GDM1 (cell line): ENCODE measurements around the gene DPP8.
"Not testable (repeated sequence)": the region's sequence is repeated elsewhere in the genome, so short reads cannot be mapped to it uniquely, and the experiment has no call there.

Experiments
- DNase-seq: peaks from one replicate; lab custom pipeline; 2025; lab: John Stamatoyannopoulos, UW

DPP8 gene

DNA sequence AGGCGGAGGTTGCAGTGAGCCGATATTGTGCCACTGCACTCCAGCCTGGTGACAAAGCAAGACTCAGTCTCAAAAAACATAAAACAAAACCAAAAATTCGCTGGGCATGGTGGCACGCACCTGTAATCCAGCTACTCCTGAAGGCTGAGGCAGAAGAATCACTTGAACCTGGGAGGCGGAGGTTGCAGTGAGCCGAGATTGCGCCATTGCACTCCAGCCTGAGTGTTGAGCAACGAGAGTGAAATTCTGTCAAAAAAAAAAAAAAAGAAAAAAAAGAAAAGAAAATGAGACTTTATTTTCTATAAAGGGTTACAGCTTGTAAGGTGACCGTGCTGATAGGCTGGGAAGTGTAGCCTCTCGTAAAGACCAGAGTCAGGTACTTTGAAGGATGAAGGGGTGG lies 6.7 kb upstream of the DPP8 start:
- no peak for DNase-seq

DNA sequence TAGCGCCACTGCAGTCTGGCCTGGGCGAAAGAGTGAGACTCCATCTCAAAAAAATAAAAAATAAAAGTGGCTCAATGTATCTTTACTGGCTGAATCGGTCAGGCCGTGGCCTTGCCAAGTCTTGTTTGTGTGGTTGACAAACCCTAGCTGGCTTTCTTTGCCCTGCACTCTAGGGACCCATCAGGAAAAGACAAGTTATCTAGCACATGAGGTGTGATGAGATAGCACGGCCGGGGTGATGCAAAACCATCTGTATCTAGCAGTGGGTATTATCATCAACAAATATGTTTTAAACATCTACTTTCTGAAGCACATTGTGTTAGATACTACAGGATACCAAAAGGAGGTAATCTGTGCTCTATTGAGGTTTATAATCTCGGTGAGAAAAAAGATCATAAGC lies 3.9 kb upstream of the DPP8 start:
- DNase-seq = no peak

DNA sequence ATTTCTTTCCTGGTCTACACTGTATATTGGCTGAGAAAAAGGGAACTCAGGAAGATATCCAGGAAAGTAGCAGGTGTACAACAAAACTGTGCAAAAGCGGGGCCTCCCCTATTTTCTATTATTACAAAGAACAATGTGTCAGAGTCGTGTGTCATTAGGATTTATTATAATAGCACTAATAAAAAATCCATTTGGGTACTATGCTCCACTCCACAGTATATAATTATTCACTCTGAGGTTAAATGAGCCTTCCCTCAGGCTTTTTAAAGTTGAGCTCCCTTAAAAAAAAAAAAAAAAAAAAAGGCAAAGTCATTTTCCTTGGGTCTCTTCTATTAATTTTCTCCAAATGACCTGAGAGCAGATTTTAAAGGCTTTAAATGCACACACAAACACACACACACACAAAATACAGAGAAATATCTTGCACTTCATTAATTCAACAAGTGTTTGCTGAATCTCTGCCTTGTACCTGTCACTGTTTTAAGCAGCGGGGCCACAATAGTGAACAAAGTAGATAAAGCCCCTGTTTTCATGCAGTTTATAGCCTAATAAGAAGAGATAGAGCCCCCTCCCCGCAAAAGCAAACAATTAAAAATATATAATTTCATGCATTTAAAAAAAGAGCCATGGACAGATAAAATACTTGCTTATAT lies 1.3 kb upstream of the DPP8 start:
- no peak for DNase-seq

DNA sequence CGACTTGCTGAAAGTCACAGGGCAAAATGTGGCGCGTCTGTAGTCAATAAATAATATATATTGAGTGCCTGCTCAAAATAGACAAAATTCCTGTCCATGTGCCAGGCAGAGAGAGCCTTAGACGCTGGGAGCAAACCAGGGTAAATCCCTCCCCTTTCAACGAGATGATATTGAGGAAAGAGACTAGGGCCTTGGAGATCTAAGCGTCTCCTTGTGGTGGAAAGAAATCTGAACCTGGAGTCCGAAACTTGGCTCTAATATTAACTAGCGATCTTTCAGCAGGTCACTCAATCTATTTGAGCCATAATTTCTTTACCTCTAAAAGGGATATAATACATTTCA lies 348 bp upstream of the DPP8 start:
- no peak for DNase-seq

DNA sequence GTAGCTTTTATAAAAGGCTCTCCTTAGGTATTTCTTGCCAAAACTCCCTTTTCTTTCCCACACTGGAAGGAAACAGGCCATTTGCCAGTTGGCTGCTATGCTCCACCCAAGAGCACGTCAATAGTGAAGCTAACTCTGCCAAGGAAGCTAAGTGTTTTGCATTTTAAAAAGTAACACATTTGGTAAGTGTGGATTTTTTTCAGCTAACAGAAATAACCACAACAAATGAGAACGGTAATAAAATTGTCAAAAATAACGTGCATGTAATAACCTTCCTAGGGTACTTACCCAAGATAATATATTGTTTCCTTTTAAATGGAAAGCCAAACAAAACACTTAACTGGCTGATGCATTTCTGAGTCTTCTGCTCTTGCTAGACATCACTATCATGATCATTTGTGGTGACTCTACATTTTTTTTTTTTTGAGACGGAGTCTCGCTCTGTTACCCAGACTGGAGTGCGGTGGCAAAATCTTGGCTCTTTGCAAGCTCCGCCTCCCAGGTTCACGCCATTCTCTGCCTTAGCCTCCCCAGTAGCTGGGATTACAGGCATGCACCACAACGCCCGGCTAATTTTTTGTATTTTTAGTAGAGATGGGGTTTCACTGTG lies 4.6 kb downstream of the DPP8 start:
- DNase-seq = no peak

DNA sequence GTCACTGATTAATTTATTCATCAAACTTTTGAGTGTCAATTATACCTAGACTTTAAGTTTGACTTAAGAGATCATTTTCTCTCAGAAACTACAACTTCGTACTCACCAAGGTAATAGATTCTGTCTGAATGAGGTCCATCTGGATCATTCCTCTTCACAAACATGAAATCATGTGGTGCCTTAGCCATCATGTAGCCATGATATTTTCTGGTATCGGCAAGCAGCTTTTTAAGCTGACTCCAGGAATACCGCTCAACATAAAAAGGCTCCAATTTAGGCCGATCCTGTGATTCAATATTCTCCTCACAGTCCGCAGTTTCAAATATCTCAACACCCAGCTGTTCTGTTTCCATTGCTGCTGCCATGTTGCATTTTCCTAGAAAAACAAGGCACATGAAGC lies 5.3 kb downstream of the DPP8 start:
- DNase-seq = no peak

DNA sequence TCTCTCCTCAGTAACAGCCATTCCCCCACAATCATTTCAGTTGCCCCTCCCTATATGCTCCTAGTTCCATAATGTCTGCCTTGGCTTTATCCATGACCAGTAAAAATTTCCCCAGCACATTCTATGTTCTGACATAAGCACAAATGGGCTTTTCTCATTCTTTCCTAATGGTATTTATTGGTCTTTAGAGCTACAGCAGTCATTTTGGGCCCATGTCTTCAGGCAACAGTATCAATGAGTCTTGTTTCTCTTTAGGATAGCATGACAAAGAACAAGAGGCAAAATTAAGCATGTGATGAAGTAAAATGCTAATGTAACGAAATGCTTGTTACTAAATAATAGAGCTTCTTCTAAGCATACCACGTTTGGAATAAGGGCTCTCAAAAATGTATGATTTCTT lies 8.2 kb downstream of the DPP8 start:
- DNase-seq = no peak

DNA sequence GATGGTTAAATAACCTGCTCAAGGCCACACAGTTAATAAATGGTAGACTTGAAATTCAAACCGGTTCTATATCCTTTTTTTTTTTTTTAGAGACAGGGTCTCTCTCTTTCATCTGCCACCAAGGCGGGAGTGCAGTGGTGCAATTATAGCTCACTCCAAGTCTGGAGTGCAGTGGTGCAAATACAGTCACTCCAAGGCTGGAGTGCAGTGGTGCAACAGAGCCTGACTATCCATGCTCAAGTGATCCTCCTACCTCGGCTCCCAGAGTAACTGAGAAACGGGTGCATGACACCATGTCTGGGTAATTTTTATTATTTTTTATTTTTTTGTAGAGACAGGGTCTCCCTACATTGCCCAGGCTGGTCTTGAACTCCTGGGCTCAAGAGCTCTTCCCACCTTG lies 23.4 kb downstream of the DPP8 start:
- no peak for DNase-seq

DNA sequence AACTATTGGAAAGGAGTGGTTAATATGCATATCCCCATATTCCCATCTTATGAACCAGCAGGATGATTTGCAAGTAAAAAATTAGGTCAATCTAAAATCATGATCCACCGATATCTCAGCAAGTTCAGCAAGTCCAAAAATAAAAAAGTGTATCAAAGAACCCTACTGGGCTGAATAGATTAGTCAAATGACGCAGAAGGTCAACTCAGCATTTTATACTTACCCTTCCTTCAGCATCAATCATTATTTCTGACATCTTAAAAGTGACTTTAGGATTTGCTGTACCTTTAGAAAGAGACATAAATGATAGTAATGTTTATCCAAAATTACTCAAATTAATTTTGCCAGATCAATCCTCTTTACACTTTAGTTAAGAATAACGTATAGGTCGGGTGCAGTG lies 32.6 kb downstream of the DPP8 start:
- no peak for DNase-seq

DNA sequence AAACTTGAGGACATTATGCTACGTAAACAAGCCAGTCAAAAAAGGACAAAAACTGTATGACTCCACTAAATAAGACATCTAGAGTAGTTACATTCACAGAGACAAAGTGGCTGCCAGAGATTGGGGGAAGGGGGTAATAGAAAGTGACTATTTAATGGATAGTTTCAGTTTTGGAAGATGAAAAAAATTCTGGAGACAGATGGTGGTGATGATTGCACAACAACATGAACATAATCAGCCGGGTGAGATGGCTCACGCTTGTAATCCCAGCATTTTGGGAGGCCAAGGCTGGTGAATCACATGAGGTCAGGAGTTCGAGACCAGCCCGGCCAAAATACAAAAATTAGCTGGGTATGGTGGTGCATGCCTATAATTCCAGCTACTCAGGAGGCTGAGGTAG lies 40.6 kb downstream of the DPP8 start:
- DNase-seq = no peak

DNA sequence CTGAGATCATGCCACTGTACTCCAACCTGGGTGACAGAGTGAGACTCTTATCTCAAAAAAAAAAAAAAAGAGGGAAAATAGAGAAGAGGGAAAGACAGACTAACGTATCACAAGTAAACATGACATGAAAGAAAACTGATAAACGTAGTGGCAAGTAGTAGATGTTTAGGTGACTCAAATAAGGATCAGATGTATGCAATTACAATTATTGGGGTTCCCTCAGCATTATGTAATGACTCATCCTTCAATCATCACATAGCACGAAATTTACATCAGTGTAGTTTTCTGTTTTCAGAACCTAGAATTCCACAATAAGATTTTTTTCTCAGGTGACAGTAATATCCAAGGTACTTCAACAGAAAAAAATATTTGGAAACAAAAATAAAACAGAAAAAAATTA lies 46.6 kb downstream of the DPP8 start:
- no peak for DNase-seq

DNA sequence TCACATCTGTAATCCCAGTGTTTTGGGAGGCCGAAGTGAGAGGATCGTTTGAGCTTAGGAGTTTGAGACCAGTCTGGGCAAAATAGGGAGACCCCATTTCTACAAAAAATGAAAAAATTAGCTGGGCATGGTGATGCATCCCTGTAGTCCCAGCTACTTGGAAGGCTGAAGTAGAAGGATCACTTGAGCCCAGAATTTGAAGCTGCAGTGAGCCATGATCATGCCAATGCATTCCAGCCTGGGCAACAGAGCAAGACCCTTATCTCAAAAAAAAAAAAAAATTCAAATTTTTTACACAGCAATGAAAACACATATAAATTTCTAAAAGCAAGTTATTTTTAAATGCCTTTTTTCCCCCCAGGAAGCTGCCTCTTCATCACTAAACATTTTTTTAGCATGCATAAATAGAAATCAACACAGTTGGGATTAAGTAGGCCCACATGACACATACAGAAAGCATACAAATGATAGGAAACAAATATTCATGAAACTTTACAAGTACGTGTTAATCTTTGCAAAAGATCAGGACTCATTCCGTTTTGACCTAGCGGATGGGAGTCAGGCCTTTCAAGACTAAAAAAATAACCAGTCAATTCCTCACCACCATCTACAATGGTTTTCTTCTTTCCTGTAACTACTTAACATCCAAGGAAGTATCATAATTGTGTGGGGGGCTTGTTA lies 49.1 kb downstream of the DPP8 start:
- DNase-seq = no peak

DNA sequence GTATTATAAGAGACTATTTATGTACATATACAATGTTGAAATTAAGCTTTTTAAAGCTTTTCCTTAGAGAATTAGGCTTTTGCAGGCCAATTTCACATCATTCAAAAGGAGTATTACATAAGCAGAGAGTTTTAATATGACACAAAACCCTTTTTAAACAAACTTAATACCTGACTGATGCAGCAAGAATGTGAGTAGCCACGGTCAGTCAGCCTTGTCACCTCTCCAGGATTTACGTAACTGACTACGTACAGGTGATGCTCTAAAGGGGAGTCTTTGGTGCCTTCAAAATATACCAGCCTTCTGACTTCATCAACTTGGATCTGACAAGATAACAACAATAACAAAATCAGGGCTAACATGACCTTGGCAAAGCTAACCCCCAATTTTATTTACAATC lies 50.6 kb downstream of the DPP8 start:
- no peak for DNase-seq

DNA sequence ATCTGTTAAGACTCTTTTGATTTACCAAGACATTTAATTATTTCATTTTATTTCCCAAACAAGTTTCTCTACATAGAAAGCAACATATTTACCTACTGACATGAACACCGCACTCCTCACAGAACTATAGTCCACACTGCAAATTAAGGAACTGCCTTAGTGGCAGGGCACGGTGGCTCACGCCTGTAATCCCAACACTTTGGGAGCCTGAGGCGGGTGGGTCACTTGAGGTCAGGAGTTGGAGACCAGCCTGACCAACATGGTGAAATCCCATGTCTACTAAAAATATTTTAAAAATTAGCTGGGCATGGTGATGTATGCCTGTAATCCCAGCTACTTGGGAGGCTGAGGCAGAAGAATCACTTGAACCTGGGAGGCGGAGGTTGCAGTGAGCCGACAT lies 54.4 kb downstream of the DPP8 start:
- DNase-seq = not testable (repeated sequence)

DNA sequence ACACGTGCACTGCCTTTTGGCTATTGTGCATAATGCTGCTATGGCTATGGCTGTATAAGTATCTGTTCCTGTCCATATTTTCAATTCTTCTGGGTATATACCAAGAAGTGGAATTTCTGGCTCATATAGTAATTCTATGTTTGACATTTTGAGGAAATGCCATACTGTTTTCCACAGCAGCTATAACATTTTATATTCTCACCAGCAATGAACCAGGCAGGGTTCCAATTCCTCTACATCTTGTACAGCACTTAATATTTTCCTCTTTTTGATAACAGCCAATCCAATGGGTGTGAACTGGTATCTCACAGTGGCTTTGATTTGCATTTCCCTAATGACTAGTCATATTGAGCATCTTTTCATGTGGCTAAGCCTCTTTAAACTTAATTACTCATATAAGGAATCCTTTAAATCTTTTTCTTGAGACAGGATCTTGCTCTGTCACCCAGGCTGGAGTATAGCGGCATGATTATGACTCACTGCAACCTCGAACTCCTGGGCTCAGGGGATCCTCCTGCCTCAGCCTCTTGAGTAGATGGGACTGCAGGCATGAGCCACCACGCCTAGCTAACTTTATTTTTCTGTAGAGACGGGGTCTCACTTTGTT lies 56.6 kb downstream of the DPP8 start:
- DNase-seq = no peak

DNA sequence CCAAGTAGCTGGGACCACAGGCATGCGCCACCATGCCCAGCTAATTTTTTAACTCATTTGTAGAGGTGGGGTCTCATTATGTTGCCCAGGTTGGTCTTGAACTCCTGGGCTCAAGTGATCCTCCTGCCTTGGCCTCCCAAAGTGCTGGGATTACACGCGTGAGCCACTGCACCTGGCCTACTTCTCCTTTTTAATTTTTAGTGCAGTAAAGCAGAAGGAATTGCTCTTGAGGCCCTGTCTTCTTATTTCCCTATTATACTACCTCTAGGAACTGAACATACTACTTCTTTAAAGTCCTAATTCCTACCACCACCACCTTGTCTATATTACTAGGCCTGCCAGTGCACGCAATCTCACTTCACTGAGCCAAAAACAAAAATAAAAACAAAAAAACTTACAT lies 62.2 kb downstream of the DPP8 start:
- DNase-seq = not testable (repeated sequence)

DNA sequence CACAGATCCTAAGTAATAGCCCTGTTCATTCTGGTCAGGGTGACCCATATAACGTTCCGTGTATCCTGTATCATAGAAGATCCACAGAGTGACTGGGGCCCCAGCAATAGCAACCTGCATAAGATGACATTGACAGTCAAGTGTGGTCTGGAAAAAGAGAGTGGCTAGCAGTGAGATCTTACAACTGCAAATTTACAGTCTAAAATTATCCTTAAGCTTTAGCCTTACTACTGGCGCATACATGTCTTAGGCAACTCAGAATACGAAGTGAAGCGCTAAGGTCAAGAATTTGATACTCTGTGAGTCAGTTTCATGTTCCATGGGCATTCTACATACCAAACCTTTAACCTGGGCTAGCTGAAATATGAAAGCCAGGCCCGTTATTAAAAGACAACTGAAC lies 65.5 kb downstream of the DPP8 start:
- no peak for DNase-seq

DNA sequence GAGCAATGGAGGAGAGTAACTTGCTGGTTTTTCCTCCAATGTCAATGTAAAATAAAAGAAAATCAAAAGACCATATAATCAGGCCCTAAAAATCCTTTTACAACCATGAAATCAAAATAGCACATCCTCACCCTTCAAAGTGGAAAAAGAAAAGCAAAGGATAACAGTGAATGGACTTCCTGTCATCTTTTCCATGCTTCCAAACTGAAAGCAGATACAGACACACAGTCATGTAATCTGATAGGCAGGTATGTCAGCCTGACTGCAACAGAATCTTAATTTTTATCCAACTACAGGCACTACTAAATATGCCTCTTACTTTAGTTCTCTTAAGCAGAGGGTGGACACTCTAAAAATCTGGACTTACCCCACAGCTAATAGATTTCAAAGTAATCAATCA lies 66.9 kb downstream of the DPP8 start:
- DNase-seq = no peak

DNA sequence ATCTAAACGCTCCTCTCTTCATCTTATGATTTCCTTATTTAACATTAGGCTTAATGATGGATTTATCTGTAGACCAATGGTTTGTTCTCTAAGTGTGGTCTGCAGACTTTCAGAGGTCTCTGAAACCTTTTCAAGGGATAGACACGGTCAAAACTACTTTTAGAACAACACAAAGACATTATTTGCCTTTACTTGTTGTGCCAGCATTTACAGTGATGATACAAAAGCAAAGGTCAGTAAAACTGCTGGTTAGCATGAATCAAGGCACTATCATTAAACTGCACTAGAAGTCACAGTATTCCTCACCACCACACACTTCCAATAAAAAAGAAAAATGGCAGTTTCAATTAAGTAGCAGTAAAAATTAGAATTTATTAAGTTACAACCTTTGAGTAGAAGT lies 70.3 kb downstream of the DPP8 start:
- no peak for DNase-seq

DNA sequence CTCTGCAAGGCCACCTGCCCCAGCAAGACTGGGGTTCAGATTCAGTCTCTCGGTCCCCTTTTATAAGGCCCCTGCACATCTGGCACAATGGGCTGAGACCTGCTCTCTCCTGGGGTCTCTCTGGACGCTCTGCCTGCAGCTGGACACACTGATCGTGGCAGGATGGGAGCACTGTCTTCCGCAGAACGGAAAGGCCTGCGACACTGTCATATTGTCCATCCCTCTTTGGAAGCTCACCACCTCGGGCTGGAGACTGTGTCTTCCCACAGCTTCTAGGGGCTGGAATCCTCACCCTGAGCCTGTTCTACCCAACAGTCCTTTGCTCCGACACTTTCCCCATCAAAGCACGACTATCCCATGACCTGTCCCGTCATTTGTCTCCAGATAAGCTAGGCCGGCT lies 83.3 kb downstream of the DPP8 start:
- DNase-seq = no peak

DNA sequence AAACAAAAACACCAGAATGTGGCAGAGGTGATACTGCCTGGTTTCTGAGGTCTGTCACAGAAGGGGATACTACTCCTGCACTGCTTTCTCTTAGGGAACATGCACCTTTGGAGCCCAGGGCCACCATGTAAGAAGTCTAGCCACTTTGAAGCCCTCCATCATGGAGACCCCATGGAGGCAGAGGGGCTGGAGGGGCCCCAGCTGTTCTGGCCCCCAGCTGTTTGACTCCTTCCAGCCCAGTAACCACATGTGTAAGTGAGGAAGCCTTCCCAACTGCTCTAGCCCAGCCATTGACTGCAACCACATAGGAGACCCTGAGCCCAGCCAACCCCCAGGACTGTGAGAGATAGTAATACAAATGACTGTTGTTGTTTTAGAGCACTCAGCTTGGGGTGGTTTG lies 85.8 kb downstream of the DPP8 start:
- no peak for DNase-seq

DNA sequence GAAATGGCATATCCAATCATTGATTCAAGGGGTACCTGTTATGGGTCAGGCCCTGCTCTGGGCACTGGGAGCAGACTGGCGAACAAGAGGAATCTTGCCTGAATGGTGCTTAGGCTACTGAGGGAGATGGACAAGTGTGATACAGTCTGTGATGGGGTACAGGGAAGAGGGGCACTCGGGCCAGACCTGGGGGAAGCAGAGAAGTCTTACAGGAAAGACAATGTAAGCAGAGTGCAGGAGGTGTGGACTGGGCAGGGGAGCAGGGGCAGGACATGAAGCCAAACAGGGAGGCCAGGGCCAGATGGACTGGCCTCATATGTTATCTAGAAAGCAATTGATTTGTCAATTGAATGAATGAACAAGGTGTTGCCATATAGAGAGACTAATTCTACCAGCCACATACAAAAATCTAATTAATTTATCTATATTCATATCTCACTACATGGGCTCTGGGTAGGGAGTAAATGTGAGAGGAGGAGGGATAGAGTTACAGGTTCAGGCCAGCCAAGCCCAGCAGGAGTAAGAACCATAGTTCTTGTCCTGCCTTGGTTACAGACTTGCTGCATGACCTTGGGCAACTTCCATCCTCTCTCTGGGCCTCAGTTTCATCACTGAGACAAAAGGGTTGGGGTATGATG lies 91.2 kb downstream of the DPP8 start:
- no peak for DNase-seq

DNA sequence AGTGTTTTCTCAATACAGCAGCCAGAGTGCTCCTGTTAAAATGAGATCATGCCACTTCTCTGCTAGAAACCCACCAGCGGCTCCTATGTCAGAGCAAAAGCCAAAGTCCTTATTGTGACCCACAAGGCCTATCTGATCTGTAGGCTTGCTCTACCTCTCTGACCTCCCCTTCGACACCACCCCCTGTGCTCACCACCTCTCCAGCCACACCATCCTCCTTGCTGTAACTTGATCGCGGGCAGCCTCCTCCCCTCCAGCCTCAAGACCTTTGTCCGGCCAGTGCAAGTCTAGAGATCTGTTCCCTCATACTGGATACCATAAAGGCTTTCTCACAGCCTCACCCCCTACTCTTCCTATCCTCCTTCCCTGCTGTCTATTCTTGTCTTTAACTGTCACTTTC lies 92.8 kb downstream of the DPP8 start:
- no peak for DNase-seq
